H1 (cell line): ENCODE data around the gene YIF1B. TPM values are rescaled to one million over a fixed set of nuclear protein-coding genes. Genes with fewer than 3 reads are reported as not detected.

Experiments used
- CTCF ChIA-PET: fragments of 300-600 bp; sonication (Branson Sonifier 250); formaldehyde crosslinking; loops from one replicate; lab custom pipeline; 2021; ENCODE audit not compliant: partially characterized antibody; lab: Charles Lee
- POLR2A ChIA-PET: fragments of 300-600 bp; sonication (Branson Sonifier 250); formaldehyde crosslinking; loops from one replicate; lab custom pipeline; 2021; ENCODE audit warnings: inconsistent platforms; ENCODE audit not compliant: partially characterized antibody; lab: Charles Lee
- DNase-seq, 2 experiments: peaks; one replicate each; pipeline versions ENCODE4 v3.0.0 to v3.0.0-alpha.2; 2010 to 2022; ENCODE audit warnings: low spot score in 2 of 2, low read depth in 1 of 2, mixed read lengths in 1 of 2
- FAIRE-seq: peaks from 2 replicates; lab custom pipeline; 2011; peaks lifted over from hg19 to GRCh38; lab: Jason Lieb, UNC
- H2AFZ ChIP-seq: 2 replicates; pipeline ENCODE4 v1.8.1; 2012; ENCODE audit warnings: low read length, inconsistent platforms
- H2AK5ac ChIP-seq: 2 replicates; pipeline ENCODE4 v1.6.1; 2013; ENCODE audit warnings: low read depth, low read length
- H2BK120ac ChIP-seq: replicated peaks from 2 replicates; pipeline ENCODE3; 2013; ENCODE audit warnings: low read depth, low read length, inconsistent platforms
- H2BK12ac ChIP-seq: 2 replicates; pipeline ENCODE4 v1.6.1; 2013; ENCODE audit warnings: low read depth, low read length
- H2BK15ac ChIP-seq: 2 replicates; pipeline ENCODE4 v1.6.1; 2013; ENCODE audit warnings: low read length
- H2BK20ac ChIP-seq: 2 replicates; pipeline ENCODE4 v1.6.1; 2013; ENCODE audit warnings: low read length
- H2BK5ac ChIP-seq: 2 replicates; pipeline ENCODE4 v1.6.1; 2013; ENCODE audit warnings: low read depth, low read length
- H3K14ac ChIP-seq: 2 replicates; pipeline ENCODE4 v1.6.1; 2013; ENCODE audit warnings: inconsistent platforms; ENCODE audit not compliant: insufficient read length
- H3K18ac ChIP-seq: 2 replicates; pipeline ENCODE4 v1.6.1; 2013; ENCODE audit warnings: low read length; ENCODE audit errors: extremely low read depth
- H3K23ac ChIP-seq: 2 replicates; pipeline ENCODE4 v1.6.1; 2013; ENCODE audit warnings: inconsistent platforms; ENCODE audit not compliant: insufficient read length
- H3K23me2 ChIP-seq: 2 replicates; pipeline ENCODE4 v1.6.1; 2013; ENCODE audit warnings: low read depth, low read length
- H3K27ac ChIP-seq: 2 replicates; pipeline ENCODE4 v1.6.1; 2011; ENCODE audit warnings: low read depth, low read length, inconsistent platforms
- H3K27me3 ChIP-seq, 4 experiments: replicated peaks in 1 of 4; 1 replicate in 1 of 4; 2 replicates in 3 of 4; pipeline versions ENCODE4 v1.6.1 to v1.8.1; 2011 to 2013; ENCODE audit warnings: low read length in 3 of 4, mild to moderate bottlenecking in 3 of 4, inconsistent platforms in 2 of 4, mixed read lengths in 2 of 4, moderate library complexity in 1 of 4; ENCODE audit not compliant: control insufficient read depth in 3 of 4, insufficient read depth in 3 of 4; ENCODE audit errors: extremely low read depth in 1 of 4
- H3K36me3 ChIP-seq, 4 experiments: 2 replicates each; pipeline versions ENCODE4 v1.6.1 to v1.8.1; 2011 to 2013; ENCODE audit warnings: mild to moderate bottlenecking in 4 of 4, low read length in 3 of 4, moderate library complexity in 2 of 4, control low read depth in 1 of 4, inconsistent platforms in 1 of 4; ENCODE audit not compliant: insufficient read depth in 4 of 4, control insufficient read depth in 2 of 4
- H3K4ac ChIP-seq: replicated peaks from 2 replicates; pipeline ENCODE3; 2013; ENCODE audit warnings: low read length, low read depth, mixed read lengths, inconsistent platforms; ENCODE audit not compliant: insufficient read length
- H3K4me1 ChIP-seq, 4 experiments: replicated peaks in 1 of 4; 1 replicate in 1 of 4; 2 replicates in 3 of 4; pipeline versions ENCODE4 v1.6.1 to v1.8.1; 2011 to 2013; ENCODE audit warnings: low read length in 3 of 4, inconsistent platforms in 2 of 4, mixed read lengths in 1 of 4; ENCODE audit not compliant: insufficient read depth in 4 of 4, control insufficient read depth in 3 of 4
- H3K4me2 ChIP-seq, 2 experiments: 2 replicates each; pipeline versions ENCODE4 v1.6.1 to v1.8.1; 2011 to 2013; ENCODE audit warnings: low read depth in 2 of 2, low read length in 2 of 2, control low read depth in 1 of 2, inconsistent platforms in 1 of 2, mild to moderate bottlenecking in 1 of 2; ENCODE audit not compliant: insufficient read depth in 1 of 2
- H3K4me3 ChIP-seq, 4 experiments: fragments of 200-600, 300-600 bp in 1 of 4; sonication (generic), shearing (Covaris generic), sonication (Bioruptor Twin) in 1 of 4; 2 replicates each; pipeline versions ENCODE4 v1.5.1 to v1.8.1; 2011 to 2016; ENCODE audit warnings: low read length in 4 of 4, low read depth in 3 of 4, control low read depth in 2 of 4, inconsistent platforms in 2 of 4, mild to moderate bottlenecking in 2 of 4, mixed read lengths in 1 of 4, moderate library complexity in 1 of 4; ENCODE audit not compliant: insufficient read depth in 2 of 4; ENCODE audit errors: extremely low read depth in 1 of 4
- H3K56ac ChIP-seq: replicated peaks from 2 replicates; pipeline ENCODE3; 2013; ENCODE audit warnings: low read depth, mild to moderate bottlenecking, mixed read lengths, low read length, inconsistent platforms; ENCODE audit not compliant: insufficient read length
- H3K79me1 ChIP-seq: 2 replicates; pipeline ENCODE4 v1.6.1; 2013; ENCODE audit warnings: low read depth, low read length, control low read depth
- H3K79me2 ChIP-seq, 2 experiments: 2 replicates each; pipeline versions ENCODE4 v1.6.1 to v1.8.1; 2012 to 2013; ENCODE audit warnings: low read length in 2 of 2, mild to moderate bottlenecking in 2 of 2, inconsistent platforms in 1 of 2; ENCODE audit not compliant: insufficient read depth in 2 of 2, control insufficient read depth in 1 of 2
- H3K9ac ChIP-seq, 4 experiments: replicated peaks in 1 of 4; 1 replicate in 1 of 4; 2 replicates in 3 of 4; pipeline versions ENCODE4 v1.6.1 to v1.8.1; 2011 to 2013; ENCODE audit warnings: low read depth in 3 of 4, low read length in 3 of 4, control low read depth in 2 of 4, mild to moderate bottlenecking in 2 of 4, moderate library complexity in 2 of 4, inconsistent platforms in 1 of 4; ENCODE audit errors: extremely low read depth in 1 of 4
- H3K9me3 ChIP-seq, 2 experiments: 2 replicates each; pipeline versions ENCODE4 v1.6.1 to v1.8.1; 2012 to 2013; ENCODE audit warnings: mild to moderate bottlenecking in 2 of 2, moderate library complexity in 2 of 2, control low read depth in 1 of 2, inconsistent platforms in 1 of 2, low read depth in 1 of 2, low read length in 1 of 2, mixed read lengths in 1 of 2; ENCODE audit not compliant: insufficient read depth in 2 of 2
- H4K20me1 ChIP-seq, 2 experiments: replicated peaks in 1 of 2; 2 replicates each; pipeline versions ENCODE3 to v1.8.1; 2011 to 2013; ENCODE audit warnings: inconsistent platforms in 2 of 2, low read length in 2 of 2, mild to moderate bottlenecking in 1 of 2; ENCODE audit not compliant: insufficient read depth in 2 of 2, control insufficient read depth in 1 of 2
- H4K5ac ChIP-seq: 2 replicates; pipeline ENCODE4 v1.6.1; 2013; ENCODE audit warnings: low read length, low read depth, mixed read lengths, inconsistent platforms; ENCODE audit not compliant: insufficient read length
- H4K8ac ChIP-seq: 2 replicates; pipeline ENCODE4 v1.8.0; 2013; ENCODE audit warnings: mild to moderate bottlenecking, moderate library complexity, low read length, inconsistent platforms; ENCODE audit not compliant: insufficient read depth; ENCODE audit errors: extremely low read depth
- H4K91ac ChIP-seq: replicated peaks from 2 replicates; pipeline ENCODE3; 2013; ENCODE audit warnings: low read length, mixed read lengths, inconsistent platforms; ENCODE audit not compliant: insufficient read length
- EP300 ChIP-seq, 2 experiments: IDR thresholded peaks; 1 replicate in 1 of 2; 2 replicates in 1 of 2; pipeline ENCODE4 v1.6.1; 2011 to 2012; ENCODE audit warnings: low read depth in 2 of 2, low read length in 2 of 2, mild to moderate bottlenecking in 2 of 2, borderline replicate concordance in 1 of 2, inconsistent platforms in 1 of 2, moderate library complexity in 1 of 2
- HDAC6 ChIP-seq: IDR thresholded peaks from one replicate; pipeline ENCODE4 v1.7.1; 2012; ENCODE audit warnings: low read depth, mild to moderate bottlenecking, inconsistent platforms, low read length, moderate library complexity
- KDM1A ChIP-seq: fragments of 200-600, 300-600 bp; sonication (generic); IDR thresholded peaks from 2 replicates; pipeline ENCODE4 v1.7.1; 2016; ENCODE audit warnings: mild to moderate bottlenecking, low read length, borderline replicate concordance
- NANOG ChIP-seq: IDR thresholded peaks from 2 replicates; pipeline ENCODE4 v1.6.1; 2011; ENCODE audit warnings: low read length, low read depth, mild to moderate bottlenecking, inconsistent platforms; ENCODE audit not compliant: insufficient read depth, poor library complexity, severe bottlenecking
- POLR2A ChIP-seq, 2 experiments: IDR thresholded peaks; 1 replicate in 1 of 2; 2 replicates in 1 of 2; pipeline ENCODE4 v1.6.1; 2011; ENCODE audit warnings: low read depth in 2 of 2, low read length in 2 of 2, mild to moderate bottlenecking in 2 of 2; ENCODE audit errors: control extremely low read depth in 1 of 2
- RBBP5 ChIP-seq: IDR thresholded peaks from 2 replicates; pipeline ENCODE4 v1.7.1; 2012; ENCODE audit warnings: low read depth, mild to moderate bottlenecking, inconsistent platforms, low read length, moderate library complexity, borderline replicate concordance
- SIX5 ChIP-seq: IDR thresholded peaks from 2 replicates; pipeline ENCODE4 v1.6.1; 2011; ENCODE audit warnings: mild to moderate bottlenecking, low read depth, low read length
- SP4 ChIP-seq: IDR thresholded peaks from 2 replicates; pipeline ENCODE4 v1.6.1; 2012; ENCODE audit warnings: low read length, inconsistent platforms
- ZNF274 ChIP-seq: IDR thresholded peaks from 2 replicates; pipeline ENCODE4 v1.7.0; 2012; ENCODE audit warnings: low read length, borderline replicate concordance; ENCODE audit errors: extremely low read depth
- WGBS, 2 experiments: shearing (Covaris generic) in 1 of 2; methylation state at CpG; one replicate each; pipeline versions ENCODE4 v1.1.6 to v1.1.7; 2013 to 2015; ENCODE audit warnings: low lambda C conversion rate in 2 of 2, mixed read lengths in 2 of 2, inconsistent platforms in 1 of 2, low coverage in 1 of 2, missing lambda C conversion rate in 1 of 2; ENCODE audit not compliant: insufficient replicate concordance in 2 of 2, insufficient coverage in 1 of 2, insufficient read length in 1 of 2; ENCODE audit errors: extremely low coverage in 1 of 2, missing lambda C conversion rate in 1 of 2; 5-methylcytosine and 5-hydroxymethylcytosine counted together
- polyA plus RNA-seq, 7 experiments: library from polyadenylated mRNA; depleted of rRNA in 3 of 7; stranded (reverse) in 5 of 7; unstranded in 2 of 7; fragments of >200 nt in 5 of 7; fragments of 200-250 nt in 2 of 7; gene quantifications; 1 replicate in 5 of 7; 2 replicates in 1 of 7; 4 replicates in 1 of 7; pipeline versions ENCODE4 v1.2.1 to v1.2.3, GENCODE V29; 2011 to 2013; ENCODE audit warnings: missing spikeins in 2 of 7, mixed read lengths in 2 of 7
- total RNA-seq: library from RNA; stranded (reverse); fragmentation: NEBNext Ultra II Directional; extraction: Animal tissue kit (Norgen Biotek cat#: 25700); gene quantifications from 2 replicates; pipeline ENCODE4 v1.2.1, GENCODE V29; 2021
- TF ChIP-seq, protein P1 (sequence below), 3 experiments: IDR thresholded peaks; 1 replicate in 2 of 3; 2 replicates in 1 of 3; pipeline versions ENCODE4 v1.5.1 to v1.6.1; 2011; ENCODE audit warnings: low read length in 3 of 3, mild to moderate bottlenecking in 3 of 3, inconsistent platforms in 2 of 3, low read depth in 1 of 3, moderate library complexity in 1 of 3; ENCODE audit not compliant: insufficient read depth in 1 of 3; ENCODE audit errors: control extremely low read depth in 1 of 3

YIF1B gene
- total and polyA plus RNA-seq, 2 of the 8 experiments (the other 6 are each of a cell fraction or from before 2014, with no cell fraction given) = 89.6 to 305 TPM

DNA sequence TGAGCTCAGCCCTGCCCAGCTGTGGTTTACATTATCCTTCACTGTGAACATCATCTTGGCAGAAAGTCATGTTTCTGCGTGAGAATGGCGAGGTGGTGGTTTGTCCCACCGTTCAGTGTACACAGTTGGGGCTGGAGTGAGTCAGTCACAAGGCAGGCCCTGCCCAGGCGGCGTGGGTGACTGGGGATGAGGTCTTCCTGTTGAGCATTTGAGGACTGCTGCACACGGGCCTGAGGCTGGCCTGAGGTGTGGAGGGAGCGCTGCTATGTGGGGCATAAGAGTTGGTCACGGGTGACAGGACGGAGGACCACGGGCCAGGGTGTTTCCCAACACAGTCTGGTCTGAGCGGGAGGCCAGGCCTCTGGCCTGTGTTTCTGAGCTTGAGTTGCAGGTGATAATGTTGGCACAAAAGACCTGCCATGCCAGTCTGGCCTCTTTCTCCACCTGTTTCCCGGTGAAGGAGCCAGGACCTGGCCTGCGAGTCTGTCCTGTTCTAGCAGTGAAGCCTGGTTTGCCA is 25.1 kb downstream of the YIF1B start:
- Histone ChIP-seq H2AFZ (no peak overlapping the region), H3K27me3 (no peaks in the 10 kb centered on the region), H3K9me3 (no peaks in the 10 kb centered on the region), H3K79me1 (peaks cover 2% of the 10 kb centered on the region; the same call in 1 of the 2 replicates), H3K79me2 (no peaks in the 10 kb centered on the region), H2BK15ac (no peak overlapping the region), H3K23me2 (no peaks in the 10 kb centered on the region), H3K18ac (no peak overlapping the region), H3K36me3 (peaks cover 15 to 51% (median 40%) of the 10 kb centered on the region in 4 experiments), H3K23ac (no peak overlapping the region), H4K20me1 (peaks cover 2 to 8% of the 10 kb centered on the region in 2 experiments), H3K4me3 (no peak overlapping the region), H3K56ac (no peak overlapping the region), H4K8ac (no peak overlapping the region), H3K14ac (no peak overlapping the region), H3K9ac (no peak overlapping the region), H4K5ac (no peak overlapping the region)
- CTCF ChIA-PET = interaction anchor here (0.9 to 1.6 kb wide), 8 partner anchors 13 to 95 kb away, joined by 3 to 5 read pairs (median 4); partner anchors contain the start of gene C19orf33
- no peak for TF ChIP-seq SP4
- TF ChIP-seq RBBP5 = no peak
- TF ChIP-seq POLR2A (IDR thresholded peaks at IDR 0.05; ENCODE audit: control extremely low read depth in 1 of 2, low read depth in 2 of 2, low read length in 2 of 2) = no peak
- no peak for TF ChIP-seq NANOG
- TF ChIP-seq, protein P1, sequence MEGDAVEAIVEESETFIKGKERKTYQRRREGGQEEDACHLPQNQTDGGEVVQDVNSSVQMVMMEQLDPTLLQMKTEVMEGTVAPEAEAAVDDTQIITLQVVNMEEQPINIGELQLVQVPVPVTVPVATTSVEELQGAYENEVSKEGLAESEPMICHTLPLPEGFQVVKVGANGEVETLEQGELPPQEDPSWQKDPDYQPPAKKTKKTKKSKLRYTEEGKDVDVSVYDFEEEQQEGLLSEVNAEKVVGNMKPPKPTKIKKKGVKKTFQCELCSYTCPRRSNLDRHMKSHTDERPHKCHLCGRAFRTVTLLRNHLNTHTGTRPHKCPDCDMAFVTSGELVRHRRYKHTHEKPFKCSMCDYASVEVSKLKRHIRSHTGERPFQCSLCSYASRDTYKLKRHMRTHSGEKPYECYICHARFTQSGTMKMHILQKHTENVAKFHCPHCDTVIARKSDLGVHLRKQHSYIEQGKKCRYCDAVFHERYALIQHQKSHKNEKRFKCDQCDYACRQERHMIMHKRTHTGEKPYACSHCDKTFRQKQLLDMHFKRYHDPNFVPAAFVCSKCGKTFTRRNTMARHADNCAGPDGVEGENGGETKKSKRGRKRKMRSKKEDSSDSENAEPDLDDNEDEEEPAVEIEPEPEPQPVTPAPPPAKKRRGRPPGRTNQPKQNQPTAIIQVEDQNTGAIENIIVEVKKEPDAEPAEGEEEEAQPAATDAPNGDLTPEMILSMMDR (IDR thresholded peaks at IDR 0.05; ENCODE audit: control extremely low read depth in 1 of 3, insufficient read depth in 1 of 3, low read depth in 1 of 3, low read length in 3 of 3) = no peak
- no peak for TF ChIP-seq ZNF274
- TF ChIP-seq KDM1A = no peak
- no peak for TF ChIP-seq EP300 (IDR thresholded peaks at IDR 0.05; ENCODE audit: borderline replicate concordance in 1 of 2, low read depth in 2 of 2, low read length in 2 of 2)
- TF ChIP-seq HDAC6 = no peak
- no peak for TF ChIP-seq SIX5
- TF ChIP-seq, all 59 proteins: peak for 0
- no peaks in the 10 kb centered on the region for H3K4me1 ChIP-seq
- no peak overlapping the region for H2BK20ac ChIP-seq
- H2AK5ac ChIP-seq = no peak overlapping the region
- DNase-seq = no peak
- no peak overlapping the region for H3K4me2 ChIP-seq
- FAIRE-seq = no peak
- H2BK120ac ChIP-seq = no peak overlapping the region
- no peak overlapping the region for H4K91ac ChIP-seq
- no peak overlapping the region for H2BK5ac ChIP-seq
- no peak overlapping the region for H3K27ac ChIP-seq
- WGBS, 2 experiments = 95% methylated on average over 12 of the region's 13 CpGs; no CpG with 5 or more reads in 1 of the 2 experiments
- H2BK12ac ChIP-seq = no peak overlapping the region
- POLR2A ChIA-PET = interaction anchor here (0.5 to 3.2 kb wide), 4 partner anchors 19 to 45 kb away, joined by 3 to 7 read pairs (median 4); partner anchors contain the start of gene KCNK6
- no peak overlapping the region for H3K4ac ChIP-seq
